ENCODE measurements around the gene CRIM1. TPM values are rescaled to one million over a fixed set of nuclear protein-coding genes. Genes with fewer than 3 reads are reported as not detected.
A peak's percentile ranks its signal among the peaks of the same experiment; 100 is the strongest.

The CRIM1 gene
- total RNA-seq, 1 donor from 2014 or later, result 61.8 TPM

DNA sequence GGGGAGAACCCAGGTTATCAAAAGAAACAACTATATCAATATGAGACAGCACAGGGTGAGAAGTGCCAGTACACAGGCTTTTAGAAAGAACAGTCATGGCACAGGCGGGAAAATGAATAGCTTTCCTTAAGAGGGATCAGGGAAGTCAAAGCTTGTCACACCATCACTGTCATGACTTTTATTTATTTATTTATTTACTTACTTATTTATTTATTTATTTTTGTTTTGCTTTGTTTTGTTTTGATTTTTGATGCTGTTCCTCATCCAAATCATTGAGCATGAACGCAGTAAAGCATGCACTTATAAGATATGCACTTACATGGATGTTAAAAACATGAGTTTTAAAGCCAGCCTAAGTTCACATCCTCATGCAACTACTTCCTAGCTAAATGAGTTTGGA, 19.3 kb upstream of the CRIM1 start:
- no peaks in the 10 kb centered on the region for H3K9me3 Mint-ChIP-seq
- H3K27me3 Mint-ChIP-seq (ENCODE audit: low read depth), result no peaks in the 10 kb centered on the region
- H3K4me1 Mint-ChIP-seq, result peaks cover 25% of the 10 kb centered on the region
- no peak for DNase-seq (ENCODE audit: low spot score in 2 of 2, unreplicated experiment in 2 of 2)
- TF ChIP-seq, protein P1, sequence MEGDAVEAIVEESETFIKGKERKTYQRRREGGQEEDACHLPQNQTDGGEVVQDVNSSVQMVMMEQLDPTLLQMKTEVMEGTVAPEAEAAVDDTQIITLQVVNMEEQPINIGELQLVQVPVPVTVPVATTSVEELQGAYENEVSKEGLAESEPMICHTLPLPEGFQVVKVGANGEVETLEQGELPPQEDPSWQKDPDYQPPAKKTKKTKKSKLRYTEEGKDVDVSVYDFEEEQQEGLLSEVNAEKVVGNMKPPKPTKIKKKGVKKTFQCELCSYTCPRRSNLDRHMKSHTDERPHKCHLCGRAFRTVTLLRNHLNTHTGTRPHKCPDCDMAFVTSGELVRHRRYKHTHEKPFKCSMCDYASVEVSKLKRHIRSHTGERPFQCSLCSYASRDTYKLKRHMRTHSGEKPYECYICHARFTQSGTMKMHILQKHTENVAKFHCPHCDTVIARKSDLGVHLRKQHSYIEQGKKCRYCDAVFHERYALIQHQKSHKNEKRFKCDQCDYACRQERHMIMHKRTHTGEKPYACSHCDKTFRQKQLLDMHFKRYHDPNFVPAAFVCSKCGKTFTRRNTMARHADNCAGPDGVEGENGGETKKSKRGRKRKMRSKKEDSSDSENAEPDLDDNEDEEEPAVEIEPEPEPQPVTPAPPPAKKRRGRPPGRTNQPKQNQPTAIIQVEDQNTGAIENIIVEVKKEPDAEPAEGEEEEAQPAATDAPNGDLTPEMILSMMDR (IDR thresholded peaks at IDR 0.05; ENCODE audit: unreplicated experiment), result no peak
- H3K36me3 Mint-ChIP-seq, result no peaks in the 10 kb centered on the region
- H3K27ac Mint-ChIP-seq, result no peak overlapping the region
- H3K4me3 Mint-ChIP-seq, result no peak overlapping the region

DNA sequence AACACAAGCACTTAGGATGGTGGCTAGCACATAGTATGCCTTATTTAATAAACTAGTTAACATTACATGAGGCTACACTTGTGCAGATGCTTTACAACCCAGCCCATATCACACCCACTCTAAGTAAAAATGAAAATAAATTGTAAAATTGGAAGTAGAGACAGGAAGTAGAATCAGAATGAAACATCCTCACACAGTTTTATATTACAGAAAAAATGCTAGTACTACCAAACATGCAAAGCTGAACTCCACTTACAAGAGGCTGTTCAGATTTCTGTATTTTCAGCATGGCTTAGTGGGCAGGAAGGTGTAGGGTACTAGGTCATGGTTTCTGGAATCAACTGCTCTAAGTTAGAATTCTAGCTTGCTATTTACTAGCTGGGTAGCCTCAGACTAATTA, 18.2 kb upstream of the CRIM1 start:
- Mint-ChIP-seq H3K27ac (no peak overlapping the region), H3K36me3 (no peaks in the 10 kb centered on the region), H3K4me3 (no peak overlapping the region), H3K4me1 (peaks cover 20% of the 10 kb centered on the region), H3K27me3 (ENCODE audit: low read depth) (no peaks in the 10 kb centered on the region), H3K9me3 (no peaks in the 10 kb centered on the region)
- TF ChIP-seq, protein P1 (IDR thresholded peaks at IDR 0.05; ENCODE audit: unreplicated experiment), result no peak
- DNase-seq (ENCODE audit: low spot score in 2 of 2, unreplicated experiment in 2 of 2), result no peak

DNA sequence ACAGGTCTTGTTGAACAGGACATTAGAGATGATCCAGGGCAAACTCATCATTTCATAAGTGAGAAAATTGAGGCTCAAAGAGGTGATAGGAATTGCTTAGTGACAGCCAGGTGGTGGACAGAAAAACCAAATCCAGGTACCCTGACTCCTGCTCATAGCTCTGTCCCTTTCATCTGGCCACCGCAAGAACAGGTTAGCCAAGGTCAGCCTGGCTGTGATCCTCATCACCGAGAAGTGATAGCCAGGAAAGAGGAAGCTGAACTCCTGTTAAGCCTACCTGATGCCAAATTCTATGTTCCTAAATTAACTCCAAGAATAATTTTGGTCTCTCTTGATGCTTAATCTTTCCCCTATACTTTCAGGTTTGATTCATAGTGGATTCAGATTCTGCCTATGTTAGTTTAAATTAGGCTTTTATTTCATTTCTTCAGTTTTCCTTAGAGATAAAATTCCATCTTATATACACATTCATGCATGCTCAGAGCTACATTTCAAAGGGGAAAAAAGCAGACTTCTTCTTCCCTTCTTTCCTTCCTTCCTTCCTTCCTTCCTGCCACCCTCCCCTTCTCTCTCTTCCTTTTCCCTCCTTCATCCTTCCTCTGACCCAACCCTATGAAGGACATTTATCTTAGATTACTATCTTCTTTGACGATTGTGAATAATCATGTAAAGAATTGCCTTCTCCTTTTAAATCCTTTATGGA, 17.3 kb upstream of the CRIM1 start:
- Mint-ChIP-seq H3K4me3 (no peak overlapping the region), H3K27me3 (ENCODE audit: low read depth) (no peaks in the 10 kb centered on the region), H3K9me3 (no peaks in the 10 kb centered on the region), H3K4me1 (peaks cover 20% of the 10 kb centered on the region), H3K27ac (peak overlapping the region; percentile 79), H3K36me3 (no peaks in the 10 kb centered on the region)
- TF ChIP-seq, protein P1 (IDR thresholded peaks at IDR 0.05; ENCODE audit: unreplicated experiment), result no peak
- no peak for DNase-seq (ENCODE audit: low spot score in 2 of 2, unreplicated experiment in 2 of 2)

DNA sequence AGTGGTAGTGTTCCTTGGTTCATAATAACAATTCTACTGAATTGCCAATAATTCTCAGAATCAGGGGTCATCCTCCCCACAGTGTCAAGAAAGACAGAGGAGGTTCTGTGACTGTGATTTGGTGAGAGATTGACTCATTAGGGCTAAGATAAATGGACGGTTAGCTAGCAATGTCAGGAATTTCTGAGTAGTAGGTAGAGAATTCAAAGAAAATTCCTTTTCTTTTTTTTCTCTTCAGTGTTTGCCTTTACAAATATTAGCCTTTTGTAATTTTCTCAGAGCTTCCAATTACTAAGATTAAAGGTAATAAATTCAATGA, 16.8 kb upstream of the CRIM1 start:
- TF ChIP-seq, protein P1 (IDR thresholded peaks at IDR 0.05; ENCODE audit: unreplicated experiment), result no peak
- Mint-ChIP-seq H3K4me1 (peaks cover 20% of the 10 kb centered on the region), H3K27ac (peak overlapping the region; percentile 79), H3K36me3 (no peaks in the 10 kb centered on the region), H3K9me3 (no peaks in the 10 kb centered on the region), H3K4me3 (no peak overlapping the region), H3K27me3 (ENCODE audit: low read depth) (no peaks in the 10 kb centered on the region)
- DNase-seq (ENCODE audit: low spot score in 2 of 2, unreplicated experiment in 2 of 2), result no peak

DNA sequence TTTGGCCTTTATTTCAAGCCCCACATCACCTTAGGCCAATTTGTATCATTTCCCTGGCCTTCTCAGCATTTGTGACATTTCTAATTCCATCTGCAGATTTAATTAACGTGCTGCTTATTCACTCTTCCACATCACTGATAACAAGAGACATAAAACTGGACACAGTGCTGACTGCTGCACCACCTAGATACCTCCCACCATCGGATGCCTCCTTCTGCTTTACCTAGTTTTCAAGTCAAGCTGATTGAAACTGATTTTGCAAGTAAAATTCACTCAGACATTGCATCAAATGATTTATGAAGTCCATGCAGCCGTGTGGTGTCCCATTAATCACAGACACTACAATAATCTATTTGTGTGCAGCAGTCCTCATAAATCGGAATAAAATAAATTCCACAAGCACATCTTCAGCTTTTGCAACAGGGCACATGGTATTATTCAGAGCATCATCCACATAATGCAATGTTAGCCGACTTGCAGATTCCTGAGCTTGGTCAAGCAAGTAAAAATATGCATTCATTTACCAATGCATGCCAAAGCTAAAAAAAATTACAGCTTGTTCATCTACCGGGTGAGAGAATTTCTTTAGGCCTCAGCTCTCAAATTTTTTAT, 15.9 kb upstream of the CRIM1 start:
- Mint-ChIP-seq H3K4me3 (no peak overlapping the region), H3K4me1 (peaks cover 20% of the 10 kb centered on the region), H3K27me3 (ENCODE audit: low read depth) (no peaks in the 10 kb centered on the region), H3K9me3 (no peaks in the 10 kb centered on the region), H3K36me3 (no peaks in the 10 kb centered on the region), H3K27ac (peak overlapping the region; percentile 79)
- TF ChIP-seq, protein P1 (IDR thresholded peaks at IDR 0.05; ENCODE audit: unreplicated experiment), result no peak
- no peak for DNase-seq (ENCODE audit: low spot score in 2 of 2, unreplicated experiment in 2 of 2)
